ENCODE data around the gene TPP1. TPM values are rescaled to one million over a fixed set of nuclear protein-coding genes. Genes with fewer than 3 reads are reported as not detected.

The TPP1 gene
- total RNA-seq, 1 experiment from 2014 or later, result 21.6 TPM

DNA sequence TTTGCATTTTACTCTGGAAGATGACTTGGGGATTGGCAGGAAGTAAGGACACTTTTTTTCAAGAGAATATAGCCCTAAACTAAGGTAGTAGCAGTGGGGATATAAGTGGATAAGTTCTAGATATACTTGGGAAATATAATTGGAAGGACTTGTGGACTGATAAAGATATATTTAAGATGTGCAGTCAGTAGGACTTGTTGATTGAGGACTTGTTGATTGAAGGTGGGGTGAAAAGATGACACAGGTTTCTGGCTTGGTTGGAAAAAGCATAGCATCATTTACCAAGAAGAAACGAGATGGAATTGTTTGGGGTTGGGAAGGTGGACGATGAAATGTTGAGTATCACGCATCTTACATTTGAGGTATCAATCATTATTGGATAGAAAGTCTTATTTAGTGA is 5.7 kb downstream of the TPP1 start:
- H4K20me1 ChIP-seq (ENCODE audit: low read length), result no peaks in the 10 kb centered on the region
- ChIA-PET CTCF (no interaction called here), POLR2A (ENCODE audit: unreplicated experiment) (no interaction called here)
- H3K9me3 ChIP-seq (ENCODE audit: low read length), result no peaks in the 10 kb centered on the region
- no peak overlapping the region for H3K4me2 ChIP-seq (ENCODE audit: low read length)
- H2AFZ ChIP-seq (ENCODE audit: low read length), result no peak overlapping the region
- H3K4me1 ChIP-seq (ENCODE audit: insufficient read depth, low read length), result peaks cover 25% of the 10 kb centered on the region
- H3K27ac ChIP-seq (ENCODE audit: low read length), result no peak overlapping the region
- no peaks in the 10 kb centered on the region for H3K27me3 ChIP-seq (ENCODE audit: low read length)
- no peaks in the 10 kb centered on the region for H3K9me2 ChIP-seq (replicated peaks; ENCODE audit: low read length)
- peaks cover 15% of the 10 kb centered on the region for H3K79me2 ChIP-seq (ENCODE audit: low read length)
- no peak for ATAC-seq
- no peak overlapping the region for H3K4me3 ChIP-seq (ENCODE audit: low read length)
- H3F3A ChIP-seq (ENCODE audit: low read length, unreplicated experiment), result no peaks in the 10 kb centered on the region
- H3K9ac ChIP-seq (ENCODE audit: low read length), result no peak overlapping the region
- BruUV-seq (replicated peaks), result TSS peak; percentile 0
- no peak for TF ChIP-seq EZH2phosphoT487 (IDR thresholded peaks at IDR 0.05; ENCODE audit: borderline replicate concordance, low read length)
- TF ChIP-seq CTCF (conservative IDR thresholded peaks at IDR 0.05; ENCODE audit: low read depth, low read length), result no peak
- TF ChIP-seq EZH2 (IDR thresholded peaks at IDR 0.05; ENCODE audit: low read length, unreplicated experiment), result no peak
- no peak for DNase-seq
- H3K36me3 ChIP-seq (ENCODE audit: low read depth, low read length), result peaks cover 22% of the 10 kb centered on the region; the same call in 1 of the 2 replicates
- intact Hi-C loops (cut with micrococcal nuclease), result loop anchor here (5.0 kb wide), 1 partner anchor 54 kb away; no protein-coding TSS in a partner anchor

- Histone ChIP-seq H3K9me2 (replicated peaks; ENCODE audit: low read length) (no peaks in the 10 kb centered on the region), H3K9ac (ENCODE audit: low read length) (peak within 1 kb of the TSS; percentile 80), H3F3A (ENCODE audit: low read length, unreplicated experiment) (no peaks in the 10 kb centered on the region), H4K20me1 (ENCODE audit: low read length) (no peaks in the 10 kb centered on the region), H3K9me3 (ENCODE audit: low read length) (no peaks in the 10 kb centered on the region), H3K27me3 (ENCODE audit: low read length) (no peaks in the 10 kb centered on the region), H3K36me3 (ENCODE audit: low read depth, low read length) (peaks cover 25% of the 10 kb centered on the region; the same call in 1 of the 2 replicates), H3K4me2 (ENCODE audit: low read length) (peak within 1 kb of the TSS; percentile 90), H3K79me2 (ENCODE audit: low read length) (peaks cover 22% of the 10 kb centered on the region), H3K4me3 (ENCODE audit: low read length) (peak within 1 kb of the TSS; percentile 85), H3K4me1 (ENCODE audit: insufficient read depth, low read length) (peaks cover 17% of the 10 kb centered on the region), H3K27ac (ENCODE audit: low read length) (peak within 1 kb of the TSS; percentile 83), H2AFZ (ENCODE audit: low read length) (peak within 1 kb of the TSS; percentile 86)
- intact Hi-C loops (cut with micrococcal nuclease), result loop anchor here (1.0 to 5.0 kb wide), 2 partner anchors 9 to 55 kb away; partner anchors contain the start of genes ILK and RRP8
- ChIA-PET POLR2A (ENCODE audit: unreplicated experiment) (interaction anchor here (0.6 to 0.7 kb wide), 2 partner anchors 71 to 81 kb away, joined by 3 to 5 read pairs; partner anchors contain the start of gene MRPL17), CTCF (no interaction called here)
- peak; percentile 95 for ATAC-seq
- peak; percentile 92 for DNase-seq
- BruUV-seq (replicated peaks), result TSS peak; percentile 73
- no peak for TF ChIP-seq EZH2 (IDR thresholded peaks at IDR 0.05; ENCODE audit: low read length, unreplicated experiment)
- TF ChIP-seq CTCF (conservative IDR thresholded peaks at IDR 0.05; ENCODE audit: low read depth, low read length), result peak; percentile 48
- no peak for TF ChIP-seq EZH2phosphoT487 (IDR thresholded peaks at IDR 0.05; ENCODE audit: borderline replicate concordance, low read length)
Observed at GRCh38 chr11:6612213-6613041, 6.8 kb downstream of the TPP1 start, which contains the start of gene TAF10. Gene TAF10 (minus strand): TSS chr11:6612216. CDS start chr11:6612189, 27 bp downstream.

DNA sequence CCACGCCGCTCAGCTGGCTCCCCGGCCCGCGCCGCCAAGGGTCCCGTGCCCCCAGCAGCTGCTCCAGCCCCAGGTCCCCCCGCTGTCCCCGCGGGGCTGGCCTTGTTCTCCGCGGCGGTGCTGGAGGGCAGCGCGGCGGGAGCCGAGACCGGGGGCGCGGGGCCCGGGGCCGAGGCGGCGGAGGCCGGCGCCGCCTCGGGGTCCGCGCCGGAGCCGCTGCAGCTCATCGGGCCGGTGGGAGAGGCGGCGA is 7.3 kb downstream of the TPP1 start:
- TF ChIP-seq EZH2 (IDR thresholded peaks at IDR 0.05; ENCODE audit: low read length, unreplicated experiment) (no peak), CTCF (conservative IDR thresholded peaks at IDR 0.05; ENCODE audit: low read depth, low read length) (no peak), EZH2phosphoT487 (IDR thresholded peaks at IDR 0.05; ENCODE audit: borderline replicate concordance, low read length) (no peak)
- H4K20me1 ChIP-seq (ENCODE audit: low read length), result no peaks in the 10 kb centered on the region
- H3K79me2 ChIP-seq (ENCODE audit: low read length), result peaks cover 24% of the 10 kb centered on the region
- H3K27ac ChIP-seq (ENCODE audit: low read length), result no peak overlapping the region
- H3K9ac ChIP-seq (ENCODE audit: low read length), result peak overlapping the region; percentile 80
- peaks cover 22% of the 10 kb centered on the region for H3K4me1 ChIP-seq (ENCODE audit: insufficient read depth, low read length)
- ChIA-PET POLR2A (ENCODE audit: unreplicated experiment) (interaction anchor here (0.6 to 0.7 kb wide), 2 partner anchors 71 to 81 kb away, joined by 3 to 5 read pairs; partner anchors contain the start of gene MRPL17), CTCF (no interaction called here)
- peak overlapping the region; percentile 85 for H3K4me2 ChIP-seq (ENCODE audit: low read length)
- H3F3A ChIP-seq (ENCODE audit: low read length, unreplicated experiment), result no peaks in the 10 kb centered on the region
- BruUV-seq (replicated peaks), result no TSS peak
- H3K4me3 ChIP-seq (ENCODE audit: low read length), result peak overlapping the region; percentile 85
- H3K9me2 ChIP-seq (replicated peaks; ENCODE audit: low read length), result no peaks in the 10 kb centered on the region
- no peaks in the 10 kb centered on the region for H3K27me3 ChIP-seq (ENCODE audit: low read length)
- ATAC-seq (no peak), DNase-seq (no peak)
- intact Hi-C loops (cut with micrococcal nuclease), result loop anchor here (1.0 to 5.0 kb wide), 2 partner anchors 9 to 55 kb away; partner anchors contain the start of genes ILK and RRP8
- H3K36me3 ChIP-seq (ENCODE audit: low read depth, low read length), result peaks cover 25% of the 10 kb centered on the region; the same call in 1 of the 2 replicates
- no peaks in the 10 kb centered on the region for H3K9me3 ChIP-seq (ENCODE audit: low read length)
- H2AFZ ChIP-seq (ENCODE audit: low read length), result peak overlapping the region; percentile 40; the same call in 1 of the 2 replicates

Data from PC-3 (cell line).